IPS-18a (cell line): ENCODE results near the gene HRH3.

ENCODE experiments used
- H3K27ac ChIP-seq: one replicate; pipeline ENCODE4 v1.5.1; 2013; ENCODE audit warnings: low read length
- H3K27me3 ChIP-seq: one replicate; pipeline ENCODE4 v1.6.1; 2013; ENCODE audit warnings: mild to moderate bottlenecking, low read length; ENCODE audit not compliant: control insufficient read depth, insufficient read depth
- H3K36me3 ChIP-seq: one replicate; pipeline ENCODE4 v1.6.1; 2013; ENCODE audit warnings: low read depth, low read length; ENCODE audit not compliant: control insufficient read depth
- H3K4me1 ChIP-seq: one replicate; pipeline ENCODE4 v1.6.1; 2013; ENCODE audit warnings: low read depth, low read length; ENCODE audit not compliant: control insufficient read depth
- H3K4me3 ChIP-seq: one replicate; pipeline ENCODE4 v1.5.1; 2013; ENCODE audit warnings: low read length
- H3K9ac ChIP-seq: one replicate; pipeline ENCODE4 v1.6.1; 2013; ENCODE audit warnings: mild to moderate bottlenecking, low read length, moderate library complexity
- H3K9me3 ChIP-seq: one replicate; pipeline ENCODE4 v1.6.1; 2013; ENCODE audit warnings: low read depth, low read length; ENCODE audit not compliant: control insufficient read depth

The HRH3 gene

DNA sequence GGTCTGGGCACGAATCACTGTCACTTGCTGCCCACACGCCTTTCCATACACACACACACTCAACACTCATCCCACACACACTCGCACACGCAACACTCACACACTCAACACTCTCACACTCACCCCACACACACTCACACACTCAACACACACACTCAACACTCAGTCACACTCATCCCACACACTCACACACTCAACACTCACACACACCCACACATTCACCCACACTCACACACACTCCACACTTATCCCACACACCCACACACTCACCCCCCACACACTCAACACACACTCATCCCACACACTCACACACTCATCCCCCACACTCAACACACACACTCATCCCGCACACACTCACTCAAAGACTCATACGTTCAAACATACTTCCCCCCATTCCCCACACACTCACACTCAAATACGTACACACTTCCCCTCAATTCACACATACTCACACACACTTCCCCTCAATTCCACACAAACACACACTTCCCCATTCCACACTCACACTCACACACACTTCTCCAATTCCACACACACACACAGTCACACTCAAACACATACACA, 9.0 kb upstream of the HRH3 start:
- Histone ChIP-seq H3K36me3 (no peaks in the 10 kb centered on the region), H3K27ac (no peak overlapping the region), H3K4me3 (no peak overlapping the region), H3K9ac (no peak overlapping the region), H3K4me1 (no peaks in the 10 kb centered on the region), H3K9me3 (no peaks in the 10 kb centered on the region), H3K27me3 (no peaks in the 10 kb centered on the region)

DNA sequence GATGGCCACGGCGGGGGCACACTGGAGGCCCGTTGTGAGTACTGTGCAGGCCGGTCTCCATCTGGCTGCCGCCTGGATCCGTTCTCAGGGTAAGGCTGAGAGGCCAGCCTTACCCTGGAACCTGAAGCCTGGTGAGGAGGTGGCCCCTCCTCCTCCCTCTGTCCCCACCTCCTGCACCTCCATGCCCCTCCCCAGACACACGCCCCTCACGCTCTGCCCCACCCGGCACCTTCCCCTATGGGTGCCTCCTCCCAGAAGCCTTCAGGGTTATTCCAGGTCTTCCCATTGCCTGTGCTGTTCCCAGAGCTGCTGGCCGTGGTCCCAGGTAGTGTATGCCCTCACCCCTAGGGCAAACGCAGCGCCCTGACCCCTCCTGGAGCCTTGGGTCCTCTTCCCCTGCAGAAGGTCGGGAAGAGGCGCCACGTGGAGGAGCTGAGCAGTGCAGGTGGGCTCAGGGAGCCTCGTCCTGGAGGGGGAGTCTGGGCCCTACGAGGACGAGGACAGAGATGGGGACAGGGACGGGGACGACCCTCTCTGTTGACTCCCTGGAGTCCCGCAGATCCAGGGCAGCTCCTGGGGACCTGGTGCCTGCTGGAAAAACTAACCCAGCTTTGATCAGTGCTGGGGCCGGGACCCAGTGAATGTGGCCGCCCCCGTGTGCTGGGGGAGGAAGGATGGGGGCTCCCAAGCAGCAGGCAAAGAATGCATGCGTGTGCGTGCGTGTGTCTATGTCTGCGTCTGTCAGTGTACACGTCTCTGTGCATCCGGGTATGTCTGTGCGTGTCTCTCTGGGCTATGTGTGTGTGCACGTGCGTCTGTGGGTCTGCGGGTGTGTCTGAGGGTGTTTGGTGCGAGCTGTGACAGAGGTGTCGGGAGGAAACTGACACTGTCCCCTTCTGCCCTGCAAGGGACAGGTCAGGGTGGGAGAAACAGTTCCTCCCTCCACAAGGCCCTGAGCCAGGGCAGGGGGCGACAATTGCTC, 8.2 kb upstream of the HRH3 start:
- Histone ChIP-seq H3K27ac (no peak overlapping the region), H3K4me3 (no peak overlapping the region), H3K4me1 (no peaks in the 10 kb centered on the region), H3K9ac (no peak overlapping the region), H3K36me3 (no peaks in the 10 kb centered on the region), H3K9me3 (no peaks in the 10 kb centered on the region), H3K27me3 (peaks cover 6% of the 10 kb centered on the region)

DNA sequence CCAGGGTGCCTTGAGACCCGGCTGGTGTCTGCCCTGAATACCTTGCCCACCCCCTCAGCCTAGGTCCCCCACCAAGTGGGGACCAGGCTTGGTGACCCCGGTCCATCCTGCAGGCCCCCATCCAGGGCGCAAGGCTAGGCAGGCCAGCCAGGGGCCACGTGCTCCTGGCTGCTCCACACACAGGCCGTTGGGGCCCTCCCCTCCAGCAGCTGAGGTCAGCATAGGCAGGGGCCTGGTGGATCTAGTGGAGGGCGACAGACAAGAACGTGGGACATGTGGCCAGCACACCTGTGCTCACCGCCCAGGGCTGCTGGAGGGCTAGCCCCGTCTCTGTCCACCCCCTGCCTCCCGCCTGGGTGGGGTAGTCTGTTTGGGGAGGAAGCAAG, 7.5 kb upstream of the HRH3 start:
- no peaks in the 10 kb centered on the region for H3K9me3 ChIP-seq

DNA sequence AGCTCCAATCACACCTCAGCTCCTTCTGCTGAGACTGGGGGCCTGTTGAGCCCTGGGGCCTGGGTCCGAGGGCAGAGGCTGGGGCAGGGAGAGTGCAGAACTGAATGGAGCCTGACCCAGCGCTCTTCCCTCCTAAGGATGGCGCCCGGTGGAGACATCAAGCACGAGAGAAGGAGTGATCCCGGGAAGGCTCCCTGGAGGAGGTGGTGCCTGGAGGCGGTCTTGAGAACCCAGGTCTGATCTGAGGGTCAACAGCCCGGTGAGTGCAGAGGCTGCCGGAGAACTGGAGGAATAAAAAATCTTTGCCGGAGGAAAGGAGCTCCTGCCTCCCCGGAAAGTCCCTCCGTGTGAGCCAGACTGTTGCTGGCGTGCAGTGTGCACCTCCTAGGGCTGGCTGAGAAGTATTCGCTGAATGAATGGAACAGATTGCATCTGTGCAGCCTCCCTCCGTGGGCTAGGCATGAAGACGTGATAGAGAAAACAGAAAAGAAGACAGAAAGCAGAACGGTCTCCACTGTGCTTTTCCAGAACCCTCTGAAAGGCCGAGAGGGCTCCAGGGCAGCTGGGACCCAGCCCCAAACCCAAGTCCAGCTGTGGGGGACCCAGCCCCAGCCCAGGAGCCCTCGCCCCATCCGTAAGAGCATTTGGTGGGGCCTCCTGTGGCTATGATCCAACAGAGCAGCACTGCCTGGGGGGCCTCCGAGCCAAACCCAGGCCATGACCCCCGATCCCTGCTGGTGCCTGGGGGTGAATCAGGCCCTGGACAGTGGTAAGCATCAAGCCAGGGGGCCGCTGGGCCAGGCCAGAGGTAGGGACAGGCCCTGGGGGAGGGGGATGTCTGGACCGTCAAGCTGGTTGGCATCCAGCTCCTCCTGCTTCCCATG, 6.9 kb upstream of the HRH3 start:
- Histone ChIP-seq H3K27me3 (peaks cover 17% of the 10 kb centered on the region), H3K4me1 (no peaks in the 10 kb centered on the region), H3K9ac (no peak overlapping the region), H3K36me3 (no peaks in the 10 kb centered on the region), H3K4me3 (no peak overlapping the region), H3K9me3 (no peaks in the 10 kb centered on the region), H3K27ac (no peak overlapping the region)

More for the DNA sequence above, 7.5 kb upstream of the HRH3 start:
- Histone ChIP-seq H3K36me3 (no peaks in the 10 kb centered on the region), H3K27me3 (peaks cover 10% of the 10 kb centered on the region), H3K27ac (no peak overlapping the region), H3K4me3 (no peak overlapping the region), H3K9ac (no peak overlapping the region), H3K4me1 (no peaks in the 10 kb centered on the region)

DNA sequence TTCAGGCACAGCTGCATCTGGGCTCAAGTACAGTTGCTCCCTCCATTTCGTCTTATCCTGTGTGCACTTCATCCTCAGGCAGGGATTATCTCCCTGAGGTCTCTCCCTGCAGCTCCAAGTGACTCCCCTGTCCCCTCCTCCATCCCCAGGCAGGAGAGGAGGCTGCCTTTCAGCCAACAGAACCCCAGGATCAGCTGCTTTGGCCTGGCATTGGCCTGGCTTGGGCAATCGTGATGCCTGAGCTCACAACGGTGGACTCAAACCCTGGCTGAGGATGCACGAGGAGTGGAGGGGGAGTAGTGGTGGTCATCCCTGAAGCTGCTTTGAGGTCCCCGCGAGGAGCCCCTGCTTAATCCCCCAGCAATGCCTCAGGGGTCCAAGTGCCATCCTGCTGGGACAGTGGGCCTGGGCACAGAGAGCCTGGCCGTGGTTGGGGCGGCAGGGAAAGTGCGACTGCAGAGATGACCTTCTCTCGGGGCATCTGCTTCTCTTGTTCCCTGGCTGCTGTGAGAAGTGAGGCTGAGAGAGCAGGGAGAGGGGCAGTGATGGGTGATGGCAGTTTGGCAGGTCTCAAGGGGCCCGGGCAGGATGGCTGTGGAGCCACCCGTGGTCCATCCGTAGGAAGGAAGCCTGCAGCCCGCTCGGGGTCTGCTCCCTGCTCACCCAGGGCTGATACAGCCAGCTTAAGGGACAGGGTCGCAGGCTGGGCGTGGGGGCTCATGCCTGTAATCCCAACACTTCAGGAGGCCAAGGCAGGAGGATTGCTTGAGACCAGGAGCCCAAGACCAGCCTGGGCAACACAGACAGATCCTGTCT, 6.0 kb upstream of the HRH3 start:
- Histone ChIP-seq H3K27me3 (peaks cover 26% of the 10 kb centered on the region), H3K9me3 (no peaks in the 10 kb centered on the region), H3K4me1 (peaks cover 2% of the 10 kb centered on the region), H3K4me3 (no peak overlapping the region), H3K36me3 (no peaks in the 10 kb centered on the region), H3K27ac (no peak overlapping the region), H3K9ac (no peak overlapping the region)

DNA sequence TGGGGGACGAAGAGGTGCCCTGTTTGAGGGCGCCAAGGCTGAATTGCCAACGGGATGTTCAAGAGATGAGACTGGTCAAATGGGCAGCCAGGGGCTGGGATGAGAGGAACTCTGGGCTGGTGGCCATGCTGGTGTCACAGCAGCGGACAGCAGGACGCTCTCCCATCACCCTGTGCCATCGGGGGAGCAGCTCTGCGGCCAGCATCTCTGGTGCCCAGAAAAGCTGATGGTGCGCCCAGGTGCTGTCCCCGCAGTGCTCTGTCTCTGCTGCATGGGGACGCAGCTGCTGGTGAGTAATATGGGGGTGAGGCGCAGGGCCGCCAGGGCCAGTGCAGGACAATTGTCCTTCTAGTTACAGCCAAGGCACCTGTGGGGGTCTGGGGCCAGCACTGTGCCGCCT, 4.9 kb upstream of the HRH3 start:
- Histone ChIP-seq H3K4me3 (no peak overlapping the region), H3K27me3 (peaks cover 33% of the 10 kb centered on the region), H3K27ac (no peak overlapping the region), H3K9ac (no peak overlapping the region), H3K9me3 (no peaks in the 10 kb centered on the region), H3K36me3 (no peaks in the 10 kb centered on the region), H3K4me1 (peaks cover 4% of the 10 kb centered on the region)

DNA sequence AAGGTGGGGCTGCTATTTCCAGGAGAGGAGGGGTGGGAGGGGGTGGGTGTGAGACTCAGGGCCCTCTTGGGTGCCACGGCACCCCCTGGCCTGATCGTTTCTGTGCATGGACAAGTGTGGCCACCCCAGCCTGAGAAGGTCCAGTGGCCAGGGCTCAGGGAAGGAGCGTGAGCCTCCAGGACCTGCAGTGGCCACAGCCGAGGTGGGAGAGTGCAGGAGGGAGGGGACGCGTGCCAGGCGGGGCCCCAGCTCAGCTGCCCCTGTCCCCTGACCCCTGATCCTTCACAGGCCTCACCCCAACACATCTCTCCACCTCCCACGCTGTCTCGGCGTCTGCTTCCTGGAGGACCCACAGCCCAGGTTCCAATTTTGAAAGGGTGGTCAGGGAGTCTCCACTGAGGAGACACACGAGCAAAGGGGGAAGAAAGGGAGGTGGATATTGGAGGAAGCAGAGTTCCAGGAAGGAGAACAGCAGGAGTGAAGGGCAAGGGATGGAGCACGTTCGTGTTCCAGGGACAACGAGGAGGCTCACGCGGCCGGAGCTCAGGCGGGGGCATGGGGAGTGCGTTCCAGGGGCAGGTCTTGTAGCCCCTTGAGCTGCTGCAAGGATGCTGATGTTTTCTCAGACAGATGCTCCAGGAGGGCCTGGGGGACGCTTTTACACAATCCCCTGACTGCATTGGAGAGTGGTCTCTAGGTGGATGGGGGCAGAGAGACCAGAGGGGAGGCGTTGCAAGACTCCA, 4.2 kb upstream of the HRH3 start:
- Histone ChIP-seq H3K27ac (no peak overlapping the region), H3K4me1 (peaks cover 4% of the 10 kb centered on the region), H3K9me3 (no peaks in the 10 kb centered on the region), H3K36me3 (no peaks in the 10 kb centered on the region), H3K9ac (no peak overlapping the region), H3K27me3 (peaks cover 38% of the 10 kb centered on the region), H3K4me3 (no peak overlapping the region)

DNA sequence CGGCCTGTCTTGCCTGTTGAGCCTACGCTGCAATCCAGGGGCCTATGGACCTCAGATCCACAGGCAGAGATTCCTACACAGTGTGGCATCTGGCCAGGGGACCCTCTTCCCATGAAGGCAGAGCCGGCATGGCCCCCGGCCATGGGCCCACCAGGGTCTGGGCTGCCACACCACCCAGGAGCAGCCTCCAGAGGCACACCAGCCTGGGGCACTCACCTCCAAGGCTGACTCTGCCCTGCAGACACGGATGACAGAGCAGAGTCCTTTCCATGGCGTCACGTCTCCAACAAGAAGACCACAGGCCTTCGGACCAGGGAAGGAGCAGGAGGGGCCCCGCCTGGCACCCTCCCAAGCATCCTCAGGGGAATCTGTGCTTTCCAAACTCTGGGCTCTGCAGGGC, 3.5 kb upstream of the HRH3 start:
- Histone ChIP-seq H3K27me3 (peaks cover 45% of the 10 kb centered on the region), H3K4me3 (no peak overlapping the region), H3K27ac (no peak overlapping the region), H3K9ac (no peak overlapping the region), H3K9me3 (no peaks in the 10 kb centered on the region), H3K36me3 (no peaks in the 10 kb centered on the region), H3K4me1 (peaks cover 7% of the 10 kb centered on the region)

DNA sequence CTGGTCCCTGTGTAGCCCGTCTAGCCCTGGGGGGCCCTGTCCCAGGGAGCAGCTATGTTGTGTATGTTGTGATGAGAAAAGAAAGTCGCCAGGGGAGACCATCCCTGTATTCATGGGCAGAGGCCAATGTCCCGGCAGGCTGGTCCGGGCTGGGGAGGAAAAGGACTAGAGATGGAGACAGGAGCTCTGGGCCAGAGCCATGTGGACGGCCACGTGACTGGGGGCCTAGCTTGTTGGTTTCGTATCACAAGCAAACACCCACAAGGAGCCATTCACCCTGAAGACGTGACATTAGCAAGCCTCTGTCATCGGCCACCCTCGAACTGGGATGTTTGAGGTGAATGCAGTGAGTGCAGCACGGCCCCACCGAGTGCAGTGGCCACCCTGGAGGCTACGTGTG, 2.9 kb upstream of the HRH3 start:
- Histone ChIP-seq H3K4me3 (no peak overlapping the region), H3K9ac (no peak overlapping the region), H3K9me3 (no peaks in the 10 kb centered on the region), H3K27me3 (peaks cover 51% of the 10 kb centered on the region), H3K36me3 (no peaks in the 10 kb centered on the region), H3K27ac (no peak overlapping the region), H3K4me1 (peaks cover 10% of the 10 kb centered on the region)

DNA sequence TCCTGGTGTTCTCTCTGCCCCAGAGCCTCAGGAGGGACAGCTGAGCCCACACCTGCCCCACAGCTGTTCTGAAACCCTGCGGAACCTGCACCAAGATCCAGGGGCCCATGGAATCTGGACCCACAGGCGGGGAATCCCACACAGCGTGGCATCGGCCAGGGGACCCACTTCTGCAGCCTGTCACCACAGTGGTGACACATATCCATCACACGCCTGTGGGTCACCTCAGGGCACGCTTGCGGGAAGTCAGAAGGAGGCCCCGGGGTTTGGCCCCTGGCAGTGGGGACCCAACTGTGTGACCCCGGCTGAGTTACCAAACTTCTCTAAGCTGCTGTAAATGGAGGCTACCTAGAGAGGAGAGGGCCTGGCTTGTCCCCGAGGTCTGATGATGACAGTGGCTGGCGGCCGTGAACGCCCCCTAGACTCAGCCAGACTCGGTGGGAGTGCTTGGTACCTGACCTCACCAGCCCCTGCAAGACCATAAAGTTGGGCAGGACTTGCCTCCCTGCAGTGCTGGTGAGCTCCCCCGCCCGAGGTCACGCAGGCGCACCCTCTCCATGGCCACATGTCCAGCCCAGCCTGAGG, 2.3 kb upstream of the HRH3 start:
- H3K27me3 ChIP-seq: peaks cover 57% of the 10 kb centered on the region

More for the DNA sequence above, 2.3 kb upstream of the HRH3 start:
- Histone ChIP-seq H3K9me3 (no peaks in the 10 kb centered on the region), H3K4me1 (peaks cover 10% of the 10 kb centered on the region), H3K36me3 (no peaks in the 10 kb centered on the region), H3K4me3 (no peak overlapping the region), H3K27ac (no peak overlapping the region), H3K9ac (no peak overlapping the region)
